Measurements from ENCODE around the gene TRIO.
"Not testable (repeated sequence)": the region's sequence is repeated elsewhere in the genome, so short reads cannot be mapped to it uniquely, and the experiment has no call there.

Gene TRIO

GRCh38 chr5:14142827-14143545 lies at the start of gene TRIO:
TRIO (plus strand) TSS chr5:14143342; CDS start chr5:14143726, 384 bp downstream.
- Mint-ChIP-seq H3K36me3 (ENCODE audit: low read depth) (no peaks in the 10 kb centered on the region), H3K9me3 (no peaks in the 10 kb centered on the region), H3K4me3 (peak within 1 kb of the TSS; percentile 82), H3K27ac (peak within 1 kb of the TSS; percentile 41), H3K27me3 (ENCODE audit: low read depth) (peaks cover 50% of the 10 kb centered on the region), H3K4me1 (ENCODE audit: low read depth) (peaks cover 7% of the 10 kb centered on the region)
- DNase-seq (ENCODE audit: low spot score): peak; percentile 70

GRCh38 chr5:14097380-14097779 lies 45.8 kb upstream of the TRIO start:
- H3K36me3 Mint-ChIP-seq (ENCODE audit: low read depth); H3K4me1 Mint-ChIP-seq (ENCODE audit: low read depth); H3K27me3 Mint-ChIP-seq (ENCODE audit: low read depth); H3K4me3 Mint-ChIP-seq; H3K9me3 Mint-ChIP-seq; H3K27ac Mint-ChIP-seq; DNase-seq (ENCODE audit: low spot score): not testable (repeated sequence)

- H3K9me3 Mint-ChIP-seq: peaks cover under 1% of the 10 kb centered on the region
- H3K4me3 Mint-ChIP-seq: no peak overlapping the region
- no peaks in the 10 kb centered on the region for H3K4me1 Mint-ChIP-seq (ENCODE audit: low read depth)
- H3K27ac Mint-ChIP-seq: no peak overlapping the region
- H3K27me3 Mint-ChIP-seq (ENCODE audit: low read depth): no peaks in the 10 kb centered on the region
- DNase-seq (ENCODE audit: low spot score): no peak
- no peaks in the 10 kb centered on the region for H3K36me3 Mint-ChIP-seq (ENCODE audit: low read depth)
Observed at GRCh38 chr5:14097998-14098471, 45.1 kb upstream of the TRIO start.

- Mint-ChIP-seq H3K4me3 (no peak overlapping the region), H3K27ac (no peak overlapping the region), H3K9me3 (peaks cover 5% of the 10 kb centered on the region), H3K4me1 (ENCODE audit: low read depth) (no peaks in the 10 kb centered on the region), H3K27me3 (ENCODE audit: low read depth) (no peaks in the 10 kb centered on the region), H3K36me3 (ENCODE audit: low read depth) (no peaks in the 10 kb centered on the region)
- DNase-seq (ENCODE audit: low spot score): no peak
Observed at GRCh38 chr5:14100281-14100680, 42.9 kb upstream of the TRIO start.

GRCh38 chr5:14101922-14102321 lies 41.2 kb upstream of the TRIO start:
- peaks cover 2% of the 10 kb centered on the region for H3K27me3 Mint-ChIP-seq (ENCODE audit: low read depth)
- no peaks in the 10 kb centered on the region for H3K4me1 Mint-ChIP-seq (ENCODE audit: low read depth)
- no peak for DNase-seq (ENCODE audit: low spot score)
- peaks cover 5% of the 10 kb centered on the region for H3K9me3 Mint-ChIP-seq
- no peak overlapping the region for H3K4me3 Mint-ChIP-seq
- H3K27ac Mint-ChIP-seq: no peak overlapping the region
- H3K36me3 Mint-ChIP-seq (ENCODE audit: low read depth): no peaks in the 10 kb centered on the region

- Mint-ChIP-seq H3K9me3 (peaks cover 5% of the 10 kb centered on the region), H3K27me3 (ENCODE audit: low read depth) (peaks cover 5% of the 10 kb centered on the region), H3K4me1 (ENCODE audit: low read depth) (peaks cover 3% of the 10 kb centered on the region), H3K36me3 (ENCODE audit: low read depth) (no peaks in the 10 kb centered on the region), H3K27ac (no peak overlapping the region), H3K4me3 (no peak overlapping the region)
- DNase-seq (ENCODE audit: low spot score): no peak
Observed at GRCh38 chr5:14102666-14103065, 40.5 kb upstream of the TRIO start.

GRCh38 chr5:14105718-14106410 lies 37.3 kb upstream of the TRIO start:
- peaks cover 10% of the 10 kb centered on the region for H3K9me3 Mint-ChIP-seq
- DNase-seq (ENCODE audit: low spot score): no peak
- peaks cover 20% of the 10 kb centered on the region for H3K4me1 Mint-ChIP-seq (ENCODE audit: low read depth)
- H3K27ac Mint-ChIP-seq: no peak overlapping the region
- H3K27me3 Mint-ChIP-seq (ENCODE audit: low read depth): peaks cover 6% of the 10 kb centered on the region
- H3K36me3 Mint-ChIP-seq (ENCODE audit: low read depth): no peaks in the 10 kb centered on the region
- no peak overlapping the region for H3K4me3 Mint-ChIP-seq

- H3K27me3 Mint-ChIP-seq (ENCODE audit: low read depth): peaks cover 6% of the 10 kb centered on the region
- H3K4me3 Mint-ChIP-seq: peak overlapping the region; percentile 17
- peaks cover 20% of the 10 kb centered on the region for H3K4me1 Mint-ChIP-seq (ENCODE audit: low read depth)
- peaks cover 10% of the 10 kb centered on the region for H3K9me3 Mint-ChIP-seq
- H3K36me3 Mint-ChIP-seq (ENCODE audit: low read depth): no peaks in the 10 kb centered on the region
- no peak for DNase-seq (ENCODE audit: low spot score)
- H3K27ac Mint-ChIP-seq: no peak overlapping the region
Observed at GRCh38 chr5:14107536-14107935, 35.6 kb upstream of the TRIO start.

- no peaks in the 10 kb centered on the region for H3K36me3 Mint-ChIP-seq (ENCODE audit: low read depth)
- H3K27me3 Mint-ChIP-seq (ENCODE audit: low read depth): peaks cover 6% of the 10 kb centered on the region
- peaks cover 20% of the 10 kb centered on the region for H3K4me1 Mint-ChIP-seq (ENCODE audit: low read depth)
- H3K27ac Mint-ChIP-seq: no peak overlapping the region
- DNase-seq (ENCODE audit: low spot score): no peak
- peak overlapping the region; percentile 33 for H3K4me3 Mint-ChIP-seq
- H3K9me3 Mint-ChIP-seq: peaks cover 5% of the 10 kb centered on the region
Observed at GRCh38 chr5:14108170-14108996, 34.8 kb upstream of the TRIO start.

- Mint-ChIP-seq H3K4me1 (ENCODE audit: low read depth) (peaks cover 20% of the 10 kb centered on the region), H3K9me3 (peaks cover 5% of the 10 kb centered on the region), H3K36me3 (ENCODE audit: low read depth) (no peaks in the 10 kb centered on the region), H3K27me3 (ENCODE audit: low read depth) (peaks cover 6% of the 10 kb centered on the region), H3K27ac (peak overlapping the region; percentile 59), H3K4me3 (peak overlapping the region; percentile 14)
- peak; percentile 18 for DNase-seq (ENCODE audit: low spot score)
Observed at GRCh38 chr5:14109041-14109747, 33.9 kb upstream of the TRIO start.

- no peak overlapping the region for H3K4me3 Mint-ChIP-seq
- no peak overlapping the region for H3K27ac Mint-ChIP-seq
- H3K36me3 Mint-ChIP-seq (ENCODE audit: low read depth): no peaks in the 10 kb centered on the region
Observed at GRCh38 chr5:14109771-14110170, 33.4 kb upstream of the TRIO start.

GRCh38 chr5:14110196-14110595 lies 32.9 kb upstream of the TRIO start:
- Mint-ChIP-seq H3K27ac (no peak overlapping the region), H3K27me3 (ENCODE audit: low read depth) (peaks cover 6% of the 10 kb centered on the region), H3K9me3 (peaks cover 5% of the 10 kb centered on the region), H3K36me3 (ENCODE audit: low read depth) (no peaks in the 10 kb centered on the region), H3K4me1 (ENCODE audit: low read depth) (peaks cover 20% of the 10 kb centered on the region), H3K4me3 (no peak overlapping the region)
- DNase-seq (ENCODE audit: low spot score): no peak

More at GRCh38 chr5:14109771-14110170, 33.4 kb upstream of the TRIO start:
- Mint-ChIP-seq H3K4me1 (ENCODE audit: low read depth) (peaks cover 20% of the 10 kb centered on the region), H3K9me3 (peaks cover 5% of the 10 kb centered on the region), H3K27me3 (ENCODE audit: low read depth) (peaks cover 6% of the 10 kb centered on the region)
- DNase-seq (ENCODE audit: low spot score): no peak

GRCh38 chr5:14110680-14111079 lies 32.5 kb upstream of the TRIO start:
- Mint-ChIP-seq H3K4me3 (no peak overlapping the region), H3K4me1 (ENCODE audit: low read depth) (peaks cover 20% of the 10 kb centered on the region), H3K27ac (no peak overlapping the region), H3K36me3 (ENCODE audit: low read depth) (no peaks in the 10 kb centered on the region), H3K9me3 (peaks cover 5% of the 10 kb centered on the region), H3K27me3 (ENCODE audit: low read depth) (peaks cover 6% of the 10 kb centered on the region)
- DNase-seq (ENCODE audit: low spot score): no peak

All from T-helper 2 cell treated with Interferon-gamma antibody and Interleukin-4, amounts not matched to agents 5 μg/mL and 100 μg/mL, for 36 hours (primary cell).